HepG2 (cell line): Measurements from ENCODE around the gene KDM1B. TPM values are rescaled to one million over a fixed set of nuclear protein-coding genes. Genes with fewer than 3 reads are reported as not detected.

Experiments used
- AFF4 ChIP-seq: sonication (generic); formaldehyde crosslinking; IDR thresholded peaks from 2 replicates; pipeline ENCODE4 v1.4.0; 2020; ENCODE audit warnings: missing genetic modification reagents
- BCL6 ChIP-seq: IDR thresholded peaks from 2 replicates; pipeline ENCODE4 v1.6.1; 2016; ENCODE audit warnings: missing genetic modification reagents, missing compliant biosample characterization
- CHD2 ChIP-seq: IDR thresholded peaks from 2 replicates; pipeline ENCODE4 v1.6.1; 2011; ENCODE audit warnings: low read depth, low read length, improper control_type of control experiment
- ELF4 ChIP-seq: sonication (generic); formaldehyde crosslinking; IDR thresholded peaks from 2 replicates; pipeline ENCODE4 v1.5.0; 2020; ENCODE audit warnings: missing genetic modification reagents, mild to moderate bottlenecking, moderate library complexity, borderline replicate concordance
- HNRNPLL ChIP-seq: fragments of 200-400 bp; formaldehyde crosslinking; IDR thresholded peaks from 2 replicates; pipeline ENCODE4 v1.6.1; 2017; ENCODE audit warnings: mild to moderate bottlenecking, low read depth, low read length; ENCODE audit not compliant: poor library complexity, severe bottlenecking
- HOXA9 ChIP-seq: sonication (generic); formaldehyde crosslinking; IDR thresholded peaks from 2 replicates; pipeline ENCODE4 v1.8.1; 2022; ENCODE audit warnings: missing genetic modification reagents, mild to moderate bottlenecking, moderate library complexity, borderline replicate concordance
- KDM5A ChIP-seq: fragments of 200-600 bp; sonication (generic); IDR thresholded peaks from 2 replicates; pipeline ENCODE4 v1.7.0; 2018; ENCODE audit warnings: antibody characterized with exemption, mild to moderate bottlenecking, low read length, borderline replicate concordance
- KLF6 ChIP-seq: IDR thresholded peaks from 2 replicates; pipeline ENCODE4 v1.8.0; 2016; ENCODE audit warnings: missing biosample characterization, missing genetic modification reagents
- MED8 ChIP-seq: sonication (generic); formaldehyde crosslinking; IDR thresholded peaks from 2 replicates; pipeline ENCODE4 v1.8.1; 2023; ENCODE audit warnings: mild to moderate bottlenecking, missing genetic modification reagents; ENCODE audit not compliant: insufficient replicate concordance
- SP4 ChIP-seq: sonication (generic); formaldehyde crosslinking; IDR thresholded peaks from 2 replicates; pipeline ENCODE4 v1.8.1; 2023; ENCODE audit warnings: mild to moderate bottlenecking, missing genetic modification reagents
- SRY ChIP-seq: sonication (generic); formaldehyde crosslinking; IDR thresholded peaks from 2 replicates; pipeline ENCODE4 v1.8.0; 2022; ENCODE audit warnings: mild to moderate bottlenecking, missing genetic modification reagents
- TCF12 ChIP-seq, 2 experiments: fragments of 450-650 bp in 1 of 2; sonication (generic) in 1 of 2; formaldehyde crosslinking in 1 of 2; IDR thresholded peaks; 2 replicates each; pipeline versions ENCODE4 v1.6.1 to v1.8.0; 2017 to 2022; ENCODE audit warnings: antibody characterized with exemption in 1 of 2, mild to moderate bottlenecking in 1 of 2, missing genetic modification reagents in 1 of 2, moderate library complexity in 1 of 2
- XBP1 ChIP-seq: sonication (generic); formaldehyde crosslinking; IDR thresholded peaks from 2 replicates; pipeline ENCODE4 v1.5.0; 2020; ENCODE audit warnings: missing genetic modification reagents
- ZNF451 ChIP-seq: sonication (generic); formaldehyde crosslinking; IDR thresholded peaks from 2 replicates; pipeline ENCODE4 v1.5.0; 2020; ENCODE audit warnings: mild to moderate bottlenecking, missing genetic modification reagents
- ZNF646 ChIP-seq: sonication (generic); formaldehyde crosslinking; IDR thresholded peaks from 2 replicates; pipeline ENCODE4 v1.9.0; 2021; ENCODE audit warnings: mild to moderate bottlenecking, missing genetic modification reagents
- polyA plus RNA-seq, 8 experiments: library from polyadenylated mRNA; depleted of rRNA in 3 of 8; stranded (reverse) in 7 of 8; unstranded in 1 of 8; fragments of >200 nt; fragmentation: Illumina TruSeq in 4 of 8; extraction: Trizol in 4 of 8; gene quantifications; 2 replicates each; pipeline versions ENCODE4 v1.2.1 to v1.2.3, GENCODE V29; 2011 to 2016; ENCODE audit warnings: low read depth in 4 of 8, missing spikeins in 1 of 8, mixed read lengths in 1 of 8; ENCODE audit not compliant: insufficient read depth in 1 of 8
- total RNA-seq, 5 experiments: library from RNA; depleted of rRNA; stranded (reverse); fragments of >200 nt; fragmentation: Illumina TruSeq; extraction: Trizol; gene quantifications; 2 replicates each; pipeline ENCODE4 v1.2.3, GENCODE V29; 2016; ENCODE audit warnings: low read depth in 1 of 5
- TF ChIP-seq, protein P1 (sequence below): sonication (generic); formaldehyde crosslinking; IDR thresholded peaks from 2 replicates; pipeline ENCODE4 v1.4.0; 2020; ENCODE audit warnings: missing genetic modification reagents
- TF ChIP-seq, protein P2 (sequence below): sonication (generic); formaldehyde crosslinking; IDR thresholded peaks from 2 replicates; pipeline ENCODE4 v1.8.1; 2023; ENCODE audit warnings: missing genetic modification reagents, mild to moderate bottlenecking, borderline replicate concordance

Gene KDM1B
- total and polyA plus RNA-seq, 2 of the 13 experiments (the other 11 are each of a cell fraction or from before 2014, with no cell fraction given): 9.8 to 13.2 TPM

DNA sequence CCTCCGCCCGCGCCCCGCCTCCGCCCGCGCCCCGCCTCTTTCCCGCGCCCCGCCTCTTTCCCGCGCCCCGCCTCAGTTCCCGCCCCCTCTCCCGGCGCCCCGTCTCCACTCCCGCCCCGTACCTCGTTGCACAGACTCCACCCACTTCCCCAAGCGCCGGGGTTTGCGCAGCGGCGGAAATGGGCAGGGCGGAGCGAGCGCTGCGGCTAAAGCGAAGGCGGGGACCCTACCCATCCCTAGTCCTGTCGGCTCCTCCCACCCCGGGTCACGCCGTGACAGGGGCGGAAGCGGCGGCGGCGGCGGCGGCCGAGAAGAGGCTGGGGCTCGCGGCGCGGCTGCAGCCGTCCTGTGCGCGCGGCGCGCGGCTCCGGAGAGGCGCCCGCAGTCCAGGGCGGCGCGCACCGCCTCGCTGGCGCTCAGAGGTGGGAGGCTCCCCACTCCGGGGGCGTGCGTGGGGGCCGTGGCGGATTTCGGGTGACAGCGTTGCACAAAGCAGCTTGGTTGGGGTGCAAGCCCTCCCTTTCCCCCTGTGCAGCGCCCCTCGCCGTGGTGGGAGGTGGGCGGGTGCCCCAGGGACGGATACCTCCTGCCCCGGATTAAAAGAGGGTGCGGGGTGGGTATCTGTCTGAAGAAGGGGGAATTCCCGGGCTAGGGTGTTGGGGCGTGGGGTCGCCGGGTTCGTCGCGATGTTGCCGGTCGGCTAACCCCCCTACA lies at the start of gene KDM1B (continued):
- 0 out of 2 replicates have a peak, but pooled peaks have one; percentile 19 for TF ChIP-seq AFF4
- no peak for TF ChIP-seq KDM5A
- peak; percentile 62; the same call in 1 of the 2 replicates for TF ChIP-seq HOXA9 (CRISPR knock-in tag)
- 0 out of 2 replicates have a peak, but pooled peaks have one; percentile 50 for TF ChIP-seq ELF4 (CRISPR knock-in tag)
- no peak; the same call in 1 of the 2 replicates for TF ChIP-seq ZNF451 (CRISPR knock-in tag)
- TF ChIP-seq SRY (CRISPR knock-in tag): peak; percentile 70; the same call in 1 of the 2 replicates
- no peak for TF ChIP-seq BCL6
- TF ChIP-seq XBP1: no peak
- TF ChIP-seq TCF12 (IDR thresholded peaks at IDR 0.05): no peak
- TF ChIP-seq TCF12 (CRISPR knock-in tag; IDR thresholded peaks at IDR 0.05): no peak
- TF ChIP-seq HNRNPLL: peak; percentile 98
- no peak for TF ChIP-seq CHD2
- no peak for TF ChIP-seq KLF6 (CRISPR knock-in tag)
- TF ChIP-seq, protein P1, sequence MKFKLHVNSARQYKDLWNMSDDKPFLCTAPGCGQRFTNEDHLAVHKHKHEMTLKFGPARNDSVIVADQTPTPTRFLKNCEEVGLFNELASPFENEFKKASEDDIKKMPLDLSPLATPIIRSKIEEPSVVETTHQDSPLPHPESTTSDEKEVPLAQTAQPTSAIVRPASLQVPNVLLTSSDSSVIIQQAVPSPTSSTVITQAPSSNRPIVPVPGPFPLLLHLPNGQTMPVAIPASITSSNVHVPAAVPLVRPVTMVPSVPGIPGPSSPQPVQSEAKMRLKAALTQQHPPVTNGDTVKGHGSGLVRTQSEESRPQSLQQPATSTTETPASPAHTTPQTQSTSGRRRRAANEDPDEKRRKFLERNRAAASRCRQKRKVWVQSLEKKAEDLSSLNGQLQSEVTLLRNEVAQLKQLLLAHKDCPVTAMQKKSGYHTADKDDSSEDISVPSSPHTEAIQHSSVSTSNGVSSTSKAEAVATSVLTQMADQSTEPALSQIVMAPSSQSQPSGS (CRISPR knock-in tag): no peak; the same call in 1 of the 2 replicates
- TF ChIP-seq, protein P2, sequence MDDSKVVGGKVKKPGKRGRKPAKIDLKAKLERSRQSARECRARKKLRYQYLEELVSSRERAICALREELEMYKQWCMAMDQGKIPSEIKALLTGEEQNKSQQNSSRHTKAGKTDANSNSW (CRISPR knock-in tag): no peak
- TF ChIP-seq ZNF646 (CRISPR knock-in tag): no peak
- TF ChIP-seq MED8 (CRISPR knock-in tag): no peak
- TF ChIP-seq SP4: peak; percentile 97
